ENCODE measurements around the gene FANCC.
"Not testable (repeated sequence)": the region's sequence is repeated elsewhere in the genome, so short reads cannot be mapped to it uniquely, and the experiment has no call there.

FANCC gene

DNA sequence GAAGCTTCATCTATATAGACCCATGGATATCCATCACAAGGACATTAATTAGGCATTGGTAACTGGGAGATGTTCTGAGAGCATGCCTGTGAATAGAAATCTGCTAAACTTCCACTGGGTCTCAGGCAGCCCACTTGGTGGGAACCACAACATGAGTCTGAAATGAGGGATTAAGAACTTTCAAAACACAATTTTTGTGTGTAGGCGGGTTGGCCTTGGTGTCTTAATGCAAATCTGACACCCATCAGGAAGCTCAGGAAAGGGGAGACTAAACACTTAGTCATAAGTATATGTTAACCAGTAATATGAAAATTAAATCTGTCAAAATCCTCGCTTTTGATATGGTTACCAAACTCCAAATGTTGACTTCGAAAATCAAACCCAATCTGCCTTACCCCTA, 113.2 kb downstream of the FANCC start:
- H3K36me3 ChIP-seq (ENCODE audit: control insufficient read depth in 5 of 5, insufficient read depth in 5 of 5, low read length in 5 of 5) = no peaks in the 10 kb centered on the region
- H3K4me3 ChIP-seq (ENCODE audit: low read depth in 1 of 5, low read length in 5 of 5) = no peak overlapping the region
- no peaks in the 10 kb centered on the region for H3K27me3 ChIP-seq (ENCODE audit: control insufficient read depth in 5 of 5, insufficient read depth in 4 of 5, low read length in 5 of 5)
- H3K4me1 ChIP-seq (ENCODE audit: control insufficient read depth in 5 of 5, insufficient read depth in 5 of 5, low read length in 5 of 5) = no peaks in the 10 kb centered on the region
- no peak overlapping the region for H3K9ac ChIP-seq (ENCODE audit: low read length in 5 of 5)
- no peak overlapping the region for H3K27ac ChIP-seq (ENCODE audit: low read depth, low read length)
- H3K9me3 ChIP-seq (ENCODE audit: control insufficient read depth in 5 of 5, low read length in 5 of 5) = no peaks in the 10 kb centered on the region

DNA sequence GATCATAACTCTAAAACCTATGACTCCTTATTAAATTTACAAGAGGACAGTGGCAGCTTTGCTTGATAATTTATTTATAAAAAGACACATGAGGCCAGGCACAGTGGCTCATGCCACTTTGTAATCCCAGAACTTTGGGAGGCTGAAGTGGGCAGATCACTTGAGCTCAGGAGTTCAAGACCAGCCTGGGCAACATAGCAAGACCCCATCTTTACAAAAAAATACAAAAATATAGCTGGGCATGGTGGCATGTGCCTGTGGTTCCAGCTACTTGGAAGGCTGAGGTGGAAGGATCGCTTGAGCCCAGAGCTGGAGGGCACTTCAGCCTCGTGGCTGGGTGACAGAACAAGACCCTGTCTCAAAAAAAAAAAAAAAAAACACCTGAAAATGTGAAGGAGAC, 114.5 kb downstream of the FANCC start:
- H3K36me3 ChIP-seq (ENCODE audit: control insufficient read depth in 5 of 5, insufficient read depth in 5 of 5, low read length in 5 of 5); H3K9ac ChIP-seq (ENCODE audit: low read length in 5 of 5); H3K27me3 ChIP-seq (ENCODE audit: control insufficient read depth in 5 of 5, insufficient read depth in 4 of 5, low read length in 5 of 5); H3K9me3 ChIP-seq (ENCODE audit: control insufficient read depth in 5 of 5, low read length in 5 of 5); H3K27ac ChIP-seq (ENCODE audit: low read depth, low read length); H3K4me1 ChIP-seq (ENCODE audit: control insufficient read depth in 5 of 5, insufficient read depth in 5 of 5, low read length in 5 of 5); H3K4me3 ChIP-seq (ENCODE audit: low read depth in 1 of 5, low read length in 5 of 5): not testable (repeated sequence)

DNA sequence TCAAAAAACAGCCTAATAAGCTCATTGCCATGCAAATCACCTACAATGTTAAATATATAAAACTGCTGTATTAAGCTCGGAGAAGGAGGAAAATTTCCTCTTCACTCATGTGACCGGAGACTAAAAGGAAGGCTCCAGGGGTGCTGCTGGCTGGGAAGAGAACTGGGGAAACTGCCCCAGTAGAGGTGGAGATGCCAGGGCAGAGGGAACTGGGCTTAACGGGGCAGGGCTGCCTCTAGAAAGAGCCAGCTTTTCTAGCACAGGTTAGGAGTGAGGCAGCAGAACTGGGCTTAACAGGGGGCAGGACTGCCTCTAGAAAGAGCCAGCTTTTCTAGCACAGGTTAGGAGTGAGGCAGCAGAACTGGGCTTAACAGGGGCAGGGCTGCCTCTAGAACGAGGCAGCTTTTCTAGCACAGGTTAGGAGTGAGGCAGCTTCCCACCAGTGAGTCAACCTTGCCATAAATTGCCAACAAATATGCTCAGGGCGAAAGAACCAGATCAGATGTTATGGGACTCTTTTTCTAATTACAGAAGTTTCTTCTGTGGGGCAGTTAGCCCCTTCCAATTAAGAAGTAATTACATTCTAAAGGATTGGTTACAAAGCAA, 115.3 kb downstream of the FANCC start:
- no peaks in the 10 kb centered on the region for H3K27me3 ChIP-seq (ENCODE audit: control insufficient read depth in 5 of 5, insufficient read depth in 4 of 5, low read length in 5 of 5)
- H3K27ac ChIP-seq (ENCODE audit: low read depth, low read length) = no peak overlapping the region
- H3K4me3 ChIP-seq (ENCODE audit: low read depth in 1 of 5, low read length in 5 of 5) = no peak overlapping the region
- H3K36me3 ChIP-seq (ENCODE audit: control insufficient read depth in 5 of 5, insufficient read depth in 5 of 5, low read length in 5 of 5) = no peaks in the 10 kb centered on the region
- H3K9ac ChIP-seq (ENCODE audit: low read length in 5 of 5) = no peak overlapping the region
- peaks cover 0 to 9% (median 7%) of the 10 kb centered on the region in 5 donors for H3K4me1 ChIP-seq (ENCODE audit: control insufficient read depth in 5 of 5, insufficient read depth in 5 of 5, low read length in 5 of 5)
- no peaks in the 10 kb centered on the region for H3K9me3 ChIP-seq (ENCODE audit: control insufficient read depth in 5 of 5, low read length in 5 of 5)

DNA sequence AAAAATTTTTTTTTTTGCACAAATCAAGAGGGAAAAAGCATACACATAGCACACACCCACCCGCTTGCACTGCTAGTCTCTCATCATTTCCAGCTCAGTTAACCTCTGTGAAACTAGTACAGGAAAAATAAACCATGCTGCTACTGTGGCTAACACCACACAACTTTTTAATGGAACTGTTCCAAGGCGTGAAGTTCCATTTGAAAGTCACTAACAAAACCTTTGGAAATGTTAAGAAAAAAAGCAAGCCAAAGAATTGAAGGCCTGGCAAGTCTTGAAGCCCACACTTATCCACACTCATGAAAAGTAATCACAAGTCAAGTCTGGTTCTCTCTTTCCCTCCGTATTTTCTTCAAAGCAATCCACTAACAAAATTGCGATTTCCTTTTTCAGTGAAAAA, 116.3 kb downstream of the FANCC start:
- no peaks in the 10 kb centered on the region for H3K27me3 ChIP-seq (ENCODE audit: control insufficient read depth in 5 of 5, insufficient read depth in 4 of 5, low read length in 5 of 5)
- H3K9ac ChIP-seq (ENCODE audit: low read length in 5 of 5) = no peak overlapping the region
- no peak overlapping the region for H3K4me3 ChIP-seq (ENCODE audit: low read depth in 1 of 5, low read length in 5 of 5)
- no peak overlapping the region for H3K27ac ChIP-seq (ENCODE audit: low read depth, low read length)
- H3K36me3 ChIP-seq (ENCODE audit: control insufficient read depth in 5 of 5, insufficient read depth in 5 of 5, low read length in 5 of 5) = no peaks in the 10 kb centered on the region
- no peaks in the 10 kb centered on the region for H3K9me3 ChIP-seq (ENCODE audit: control insufficient read depth in 5 of 5, low read length in 5 of 5)
- peaks cover 0 to 9% (median 7%) of the 10 kb centered on the region in 5 donors for H3K4me1 ChIP-seq (ENCODE audit: control insufficient read depth in 5 of 5, insufficient read depth in 5 of 5, low read length in 5 of 5)

DNA sequence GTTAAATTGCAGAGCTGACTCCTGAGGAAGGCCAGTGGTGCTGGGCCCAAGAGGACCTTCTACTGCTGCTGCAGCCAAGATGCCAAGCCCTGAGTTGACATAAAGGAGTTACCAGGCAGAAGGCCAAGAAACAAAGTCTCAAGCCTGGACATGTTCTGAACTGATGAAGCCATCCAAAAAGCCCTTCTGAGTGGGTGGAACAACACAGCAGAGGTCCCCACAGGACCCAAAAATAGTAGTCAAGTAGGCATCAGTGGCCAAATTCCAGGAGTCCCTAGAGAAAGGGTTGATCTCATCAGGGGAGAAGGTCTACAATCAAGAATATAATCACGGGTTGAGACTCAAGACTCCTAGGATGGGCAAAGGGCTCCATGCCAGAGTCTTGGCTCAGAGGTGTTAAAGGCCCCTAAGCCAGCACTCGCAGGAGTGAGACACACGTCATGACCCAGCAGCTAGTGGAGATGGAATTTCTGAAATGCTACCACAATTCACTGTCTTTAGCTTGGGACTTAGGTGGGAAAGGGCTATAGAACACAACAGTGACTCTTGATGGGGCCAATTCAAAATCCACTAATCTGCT, 119.7 kb downstream of the FANCC start:
- no peaks in the 10 kb centered on the region for H3K27me3 ChIP-seq (ENCODE audit: control insufficient read depth in 5 of 5, insufficient read depth in 4 of 5, low read length in 5 of 5)
- H3K36me3 ChIP-seq (ENCODE audit: control insufficient read depth in 5 of 5, insufficient read depth in 5 of 5, low read length in 5 of 5) = no peaks in the 10 kb centered on the region
- peaks cover 0 to 9% (median 7%) of the 10 kb centered on the region in 5 donors for H3K4me1 ChIP-seq (ENCODE audit: control insufficient read depth in 5 of 5, insufficient read depth in 5 of 5, low read length in 5 of 5)
- no peaks in the 10 kb centered on the region for H3K9me3 ChIP-seq (ENCODE audit: control insufficient read depth in 5 of 5, low read length in 5 of 5)
- no peak overlapping the region for H3K9ac ChIP-seq (ENCODE audit: low read length in 5 of 5)
- no peak overlapping the region for H3K27ac ChIP-seq (ENCODE audit: low read depth, low read length)
- H3K4me3 ChIP-seq (ENCODE audit: low read depth in 1 of 5, low read length in 5 of 5) = no peak overlapping the region

DNA sequence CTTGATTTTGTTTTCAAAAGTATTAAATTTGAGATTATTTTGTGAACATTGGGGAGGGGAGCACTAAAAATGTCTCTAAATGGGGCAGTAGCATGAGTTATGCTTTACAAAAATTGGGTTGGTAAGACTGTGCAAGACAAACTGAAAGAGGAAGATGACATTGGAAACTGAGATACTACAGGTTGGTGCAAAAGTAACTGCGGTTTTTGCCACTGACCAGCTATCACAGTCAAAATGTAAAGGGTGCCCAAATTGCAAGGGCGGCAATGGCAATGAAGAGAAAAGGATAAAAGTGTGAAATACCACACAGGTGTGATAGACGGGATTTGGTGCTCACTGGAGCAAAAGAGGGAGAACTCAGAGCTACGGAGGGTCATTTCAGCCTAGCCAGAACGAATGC, 124.0 kb downstream of the FANCC start:
- Histone ChIP-seq H3K27ac (ENCODE audit: low read depth, low read length) (no peak overlapping the region), H3K9me3 (ENCODE audit: control insufficient read depth in 5 of 5, low read length in 5 of 5) (no peaks in the 10 kb centered on the region), H3K9ac (ENCODE audit: low read length in 5 of 5) (no peak overlapping the region), H3K4me1 (ENCODE audit: control insufficient read depth in 5 of 5, insufficient read depth in 5 of 5, low read length in 5 of 5) (peaks cover 0 to 19% (median 9%) of the 10 kb centered on the region in 5 donors), H3K4me3 (ENCODE audit: low read depth in 1 of 5, low read length in 5 of 5) (no peak overlapping the region), H3K27me3 (ENCODE audit: control insufficient read depth in 5 of 5, insufficient read depth in 4 of 5, low read length in 5 of 5) (no peaks in the 10 kb centered on the region), H3K36me3 (ENCODE audit: control insufficient read depth in 5 of 5, insufficient read depth in 5 of 5, low read length in 5 of 5) (no peaks in the 10 kb centered on the region)

DNA sequence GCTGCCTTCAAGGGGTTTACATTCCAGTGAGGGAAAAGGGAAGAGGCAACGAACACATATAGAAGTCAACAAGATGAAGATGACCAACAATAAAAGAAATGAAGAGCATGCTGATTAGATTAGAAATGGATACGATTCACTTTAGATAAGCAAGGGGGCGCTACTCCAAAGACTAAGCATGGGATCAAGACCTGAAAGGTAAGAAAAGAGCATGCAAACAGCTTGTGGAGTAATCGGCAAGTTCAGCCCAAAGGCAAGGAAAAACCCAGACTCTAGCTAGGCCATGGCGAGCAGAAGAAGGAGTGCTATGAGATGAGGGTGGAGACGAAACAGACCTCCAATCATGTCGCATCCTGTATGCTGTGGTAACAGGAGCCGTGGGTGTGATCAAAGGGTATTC, 124.4 kb downstream of the FANCC start:
- H3K36me3 ChIP-seq (ENCODE audit: control insufficient read depth in 5 of 5, insufficient read depth in 5 of 5, low read length in 5 of 5) = no peaks in the 10 kb centered on the region
- no peak overlapping the region for H3K9ac ChIP-seq (ENCODE audit: low read length in 5 of 5)
- no peak overlapping the region for H3K27ac ChIP-seq (ENCODE audit: low read depth, low read length)
- H3K27me3 ChIP-seq (ENCODE audit: control insufficient read depth in 5 of 5, insufficient read depth in 4 of 5, low read length in 5 of 5) = no peaks in the 10 kb centered on the region
- H3K4me3 ChIP-seq (ENCODE audit: low read depth in 1 of 5, low read length in 5 of 5) = no peak overlapping the region
- H3K9me3 ChIP-seq (ENCODE audit: control insufficient read depth in 5 of 5, low read length in 5 of 5) = no peaks in the 10 kb centered on the region
- H3K4me1 ChIP-seq (ENCODE audit: control insufficient read depth in 5 of 5, insufficient read depth in 5 of 5, low read length in 5 of 5) = peaks cover 0 to 23% (median 8%) of the 10 kb centered on the region in 5 donors

DNA sequence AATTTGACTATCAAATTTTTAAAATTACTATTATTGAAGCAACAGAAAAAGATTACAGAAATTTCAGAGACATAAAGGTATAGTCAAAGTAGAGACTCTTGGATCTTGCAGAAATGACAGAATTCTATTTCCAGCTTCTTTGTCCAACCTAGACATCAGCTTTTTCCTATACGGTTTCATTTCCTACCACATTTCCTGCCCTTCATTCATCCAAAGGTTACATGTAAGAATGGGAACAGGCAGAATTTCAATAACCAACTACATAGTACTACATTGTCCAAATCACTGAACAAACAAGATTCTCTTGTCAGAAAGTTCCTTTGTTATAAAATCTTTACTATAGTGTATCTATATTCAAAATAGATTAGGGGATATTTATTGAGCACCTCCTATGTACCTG, 124.9 kb downstream of the FANCC start:
- Histone ChIP-seq H3K36me3 (ENCODE audit: control insufficient read depth in 5 of 5, insufficient read depth in 5 of 5, low read length in 5 of 5) (no peaks in the 10 kb centered on the region), H3K9ac (ENCODE audit: low read length in 5 of 5) (no peak overlapping the region), H3K4me1 (ENCODE audit: control insufficient read depth in 5 of 5, insufficient read depth in 5 of 5, low read length in 5 of 5) (peaks cover 0 to 20% (median 4%) of the 10 kb centered on the region in 5 donors), H3K4me3 (ENCODE audit: low read depth in 1 of 5, low read length in 5 of 5) (no peak overlapping the region), H3K9me3 (ENCODE audit: control insufficient read depth in 5 of 5, low read length in 5 of 5) (no peaks in the 10 kb centered on the region), H3K27me3 (ENCODE audit: control insufficient read depth in 5 of 5, insufficient read depth in 4 of 5, low read length in 5 of 5) (no peaks in the 10 kb centered on the region), H3K27ac (ENCODE audit: low read depth, low read length) (no peak overlapping the region)

DNA sequence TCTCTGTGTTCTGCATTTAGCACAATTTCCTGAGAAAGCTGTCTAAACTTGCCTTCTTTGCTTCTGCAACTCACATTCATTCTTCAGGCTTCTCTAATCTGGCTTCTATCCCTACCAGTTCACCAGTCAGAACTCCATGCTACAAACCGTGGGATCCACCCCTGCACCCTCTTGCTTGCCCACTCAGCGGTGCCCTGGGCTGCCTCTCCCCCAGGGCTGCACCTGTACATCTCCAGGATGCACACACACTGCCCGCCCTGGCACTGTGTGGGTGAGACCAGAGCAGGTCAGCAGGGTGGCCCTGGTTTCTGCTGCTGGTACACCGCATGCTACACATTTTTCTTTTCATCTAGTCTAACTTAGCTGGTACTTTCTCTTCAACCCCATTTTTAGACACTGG, 127.1 kb downstream of the FANCC start:
- H3K9ac ChIP-seq (ENCODE audit: low read length in 5 of 5) = no peak overlapping the region
- H3K4me1 ChIP-seq (ENCODE audit: control insufficient read depth in 5 of 5, insufficient read depth in 5 of 5, low read length in 5 of 5) = peaks cover 0 to 16% (median 0%) of the 10 kb centered on the region in 5 donors
- no peaks in the 10 kb centered on the region for H3K27me3 ChIP-seq (ENCODE audit: control insufficient read depth in 5 of 5, insufficient read depth in 4 of 5, low read length in 5 of 5)
- H3K9me3 ChIP-seq (ENCODE audit: control insufficient read depth in 5 of 5, low read length in 5 of 5) = no peaks in the 10 kb centered on the region
- H3K36me3 ChIP-seq (ENCODE audit: control insufficient read depth in 5 of 5, insufficient read depth in 5 of 5, low read length in 5 of 5) = no peaks in the 10 kb centered on the region
- no peak overlapping the region for H3K4me3 ChIP-seq (ENCODE audit: low read depth in 1 of 5, low read length in 5 of 5)
- H3K27ac ChIP-seq (ENCODE audit: low read depth, low read length) = no peak overlapping the region

DNA sequence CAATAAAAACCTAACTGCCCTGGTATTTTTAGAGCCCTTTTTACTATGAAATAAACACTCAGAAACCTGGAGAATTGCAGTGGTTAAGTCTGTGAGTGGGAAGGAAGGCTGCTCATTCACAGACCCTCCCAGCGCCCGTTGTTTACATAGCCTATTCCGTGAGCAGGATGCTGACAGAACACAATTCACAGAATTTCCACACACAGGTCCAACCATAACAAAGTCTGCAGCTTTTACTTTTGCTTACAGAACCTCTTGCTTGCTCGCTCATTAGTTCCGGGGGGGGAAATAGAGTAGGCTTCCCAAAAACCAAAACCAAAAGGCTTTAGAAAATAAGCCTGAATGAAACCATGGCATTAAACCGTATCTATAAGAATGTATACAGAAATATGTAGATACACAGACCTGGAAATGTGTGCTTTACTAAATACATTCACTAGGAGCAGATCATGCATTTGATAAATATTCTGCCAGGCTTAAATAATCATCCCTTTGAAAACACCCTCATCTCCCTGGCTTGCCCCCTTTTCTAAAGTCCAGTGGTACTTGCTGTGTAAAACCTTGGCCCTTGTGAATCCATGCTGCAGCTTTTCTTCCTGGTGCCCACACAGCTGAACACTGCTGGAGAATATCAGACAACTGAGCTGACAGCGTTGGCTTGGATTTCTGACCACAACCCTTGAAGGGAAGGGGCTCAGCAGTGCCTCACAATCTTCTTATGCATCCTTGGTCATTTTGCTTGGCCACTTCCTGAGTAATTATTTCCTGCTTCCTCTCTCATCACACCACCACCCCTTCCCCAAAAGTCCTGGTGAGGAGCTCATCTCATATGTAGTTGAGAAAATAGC, 128.0 kb downstream of the FANCC start:
- Histone ChIP-seq H3K4me1 (ENCODE audit: control insufficient read depth in 5 of 5, insufficient read depth in 5 of 5, low read length in 5 of 5) (peaks cover 0 to 16% (median 0%) of the 10 kb centered on the region in 5 donors), H3K27ac (ENCODE audit: low read depth, low read length) (no peak overlapping the region), H3K27me3 (ENCODE audit: control insufficient read depth in 5 of 5, insufficient read depth in 4 of 5, low read length in 5 of 5) (no peaks in the 10 kb centered on the region), H3K4me3 (ENCODE audit: low read depth in 1 of 5, low read length in 5 of 5) (peak overlapping the region in 1 of 5 donors; percentile 13), H3K9me3 (ENCODE audit: control insufficient read depth in 5 of 5, low read length in 5 of 5) (no peaks in the 10 kb centered on the region), H3K36me3 (ENCODE audit: control insufficient read depth in 5 of 5, insufficient read depth in 5 of 5, low read length in 5 of 5) (no peaks in the 10 kb centered on the region), H3K9ac (ENCODE audit: low read length in 5 of 5) (no peak overlapping the region)
